Esophagus muscularis mucosa (tissue), 3 donors: ENCODE results near the gene RIMS3.

Source experiments
- POLR2A ChIP-seq: fragments of 450-650 bp; IDR thresholded peaks from one replicate; pipeline ENCODE4 v1.6.1; 2017; ENCODE audit warnings: antibody characterized with exemption, moderate library complexity, mild to moderate bottlenecking, low read depth
- TF ChIP-seq, protein P1 (sequence below), 3 experiments: fragments of 200-600 bp in 2 of 3; fragments of 450-650 bp in 1 of 3; sonication (generic) in 2 of 3; IDR thresholded peaks; one replicate each; pipeline ENCODE4 v1.5.1; 2017 to 2019; ENCODE audit warnings: antibody characterized with exemption in 3 of 3, mild to moderate bottlenecking in 2 of 3, moderate library complexity in 1 of 3

DNA sequence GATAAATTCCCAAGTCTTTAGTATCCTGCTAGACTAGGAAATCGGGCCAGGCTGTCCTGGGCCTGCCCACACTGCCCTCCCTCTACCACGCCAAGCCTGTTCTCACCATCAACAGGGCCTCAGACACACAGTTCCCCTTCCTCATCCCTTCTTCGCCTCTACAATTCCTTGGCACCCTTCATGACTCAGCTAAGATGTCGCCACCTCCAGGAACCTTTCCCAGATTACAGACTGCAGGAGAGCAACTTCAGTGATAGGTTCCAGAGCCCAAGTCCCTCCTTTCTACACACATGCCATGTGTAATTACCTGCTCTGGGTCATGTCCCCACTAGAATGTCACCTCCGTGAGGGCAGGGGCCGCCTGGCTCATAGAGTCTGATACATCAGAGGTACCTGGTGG, 3.3 kb downstream of the RIMS3 start:
- TF ChIP-seq, protein P1, sequence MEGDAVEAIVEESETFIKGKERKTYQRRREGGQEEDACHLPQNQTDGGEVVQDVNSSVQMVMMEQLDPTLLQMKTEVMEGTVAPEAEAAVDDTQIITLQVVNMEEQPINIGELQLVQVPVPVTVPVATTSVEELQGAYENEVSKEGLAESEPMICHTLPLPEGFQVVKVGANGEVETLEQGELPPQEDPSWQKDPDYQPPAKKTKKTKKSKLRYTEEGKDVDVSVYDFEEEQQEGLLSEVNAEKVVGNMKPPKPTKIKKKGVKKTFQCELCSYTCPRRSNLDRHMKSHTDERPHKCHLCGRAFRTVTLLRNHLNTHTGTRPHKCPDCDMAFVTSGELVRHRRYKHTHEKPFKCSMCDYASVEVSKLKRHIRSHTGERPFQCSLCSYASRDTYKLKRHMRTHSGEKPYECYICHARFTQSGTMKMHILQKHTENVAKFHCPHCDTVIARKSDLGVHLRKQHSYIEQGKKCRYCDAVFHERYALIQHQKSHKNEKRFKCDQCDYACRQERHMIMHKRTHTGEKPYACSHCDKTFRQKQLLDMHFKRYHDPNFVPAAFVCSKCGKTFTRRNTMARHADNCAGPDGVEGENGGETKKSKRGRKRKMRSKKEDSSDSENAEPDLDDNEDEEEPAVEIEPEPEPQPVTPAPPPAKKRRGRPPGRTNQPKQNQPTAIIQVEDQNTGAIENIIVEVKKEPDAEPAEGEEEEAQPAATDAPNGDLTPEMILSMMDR (IDR thresholded peaks at IDR 0.05): no peak
- no peak for TF ChIP-seq POLR2A
